ENCODE results near the gene USP15.

GRCh38 chr12:62370189-62370588 is 110.0 kb downstream of the USP15 start:
- TF ChIP-seq CTCF (IDR thresholded peaks at IDR 0.05) (no peak), POLR2A (IDR thresholded peaks at IDR 0.05) (no peak), POLR2AphosphoS5 (IDR thresholded peaks at IDR 0.05) (no peak), EP300 (IDR thresholded peaks at IDR 0.05) (no peak)

Data from stomach (tissue), 4 donors.